MG63 (cell line): ENCODE measurements around the gene TNS4. TPM values are rescaled to one million over a fixed set of nuclear protein-coding genes. Genes with fewer than 3 reads are reported as not detected.

ENCODE experiments used
- DNase-seq: peaks from one replicate; pipeline ENCODE4 v3.0.0-alpha.2; 2020
- H3K27me3 ChIP-seq: fragments of 250-450 bp; sonication (Bioruptor Pico); 2 replicates; pipeline ENCODE4 v1.5.1; 2020; ENCODE audit warnings: mild to moderate bottlenecking, moderate library complexity
- H3K36me3 ChIP-seq: fragments of 250-450 bp; sonication (Bioruptor Pico); 2 replicates; pipeline ENCODE4 v1.5.1; 2020; ENCODE audit warnings: mild to moderate bottlenecking, moderate library complexity
- H3K4me3 ChIP-seq: fragments of 250-450 bp; sonication (Bioruptor Pico); 2 replicates; pipeline ENCODE4 v1.5.1; 2020; ENCODE audit warnings: mild to moderate bottlenecking, moderate library complexity
- H3K9me3 ChIP-seq: fragments of 250-450 bp; sonication (Bioruptor Pico); 2 replicates; pipeline ENCODE4 v1.5.1; 2020; ENCODE audit warnings: mild to moderate bottlenecking, moderate library complexity
- total RNA-seq: library from RNA; depleted of rRNA; stranded (reverse); fragments of >200 nt; shearing (Covaris generic); gene quantifications from 2 replicates; pipeline ENCODE4 v1.2.3, GENCODE V29; 2014; ENCODE audit warnings: low replicate concordance

The TNS4 gene
- total RNA-seq, 1 experiment from 2014 or later = not detected

- no peak for DNase-seq
- Histone ChIP-seq H3K9me3 (no peaks in the 10 kb centered on the region), H3K27me3 (no peaks in the 10 kb centered on the region)
Measured at GRCh38 chr17:40506786-40507185, 5.4 kb upstream of the TNS4 start.

GRCh38 chr17:40503154-40503553, 1.7 kb upstream of the TNS4 start:
- no peaks in the 10 kb centered on the region for H3K36me3 ChIP-seq
- no peak for DNase-seq
- H3K27me3 ChIP-seq = no peaks in the 10 kb centered on the region
- no peak overlapping the region for H3K4me3 ChIP-seq
- H3K9me3 ChIP-seq = no peaks in the 10 kb centered on the region

More at GRCh38 chr17:40506786-40507185, 5.4 kb upstream of the TNS4 start:
- Histone ChIP-seq H3K36me3 (no peaks in the 10 kb centered on the region), H3K4me3 (no peak overlapping the region)

GRCh38 chr17:40502716-40503115, 1.3 kb upstream of the TNS4 start:
- H3K9me3 ChIP-seq = no peaks in the 10 kb centered on the region
- H3K36me3 ChIP-seq = no peaks in the 10 kb centered on the region
- H3K27me3 ChIP-seq = no peaks in the 10 kb centered on the region
- DNase-seq = no peak
- H3K4me3 ChIP-seq = no peak overlapping the region

GRCh38 chr17:40500709-40501108, 714 bp downstream of the TNS4 start:
- DNase-seq = no peak
- Histone ChIP-seq H3K36me3 (no peaks in the 10 kb centered on the region), H3K9me3 (no peaks in the 10 kb centered on the region), H3K4me3 (no peak overlapping the region), H3K27me3 (no peaks in the 10 kb centered on the region)

- H3K9me3 ChIP-seq = no peaks in the 10 kb centered on the region
- no peak for DNase-seq
- H3K4me3 ChIP-seq = no peak overlapping the region
- H3K27me3 ChIP-seq = no peaks in the 10 kb centered on the region
- no peaks in the 10 kb centered on the region for H3K36me3 ChIP-seq
Measured at GRCh38 chr17:40500190-40500589, 1.2 kb downstream of the TNS4 start.

- Histone ChIP-seq H3K4me3 (no peak overlapping the region), H3K9me3 (no peaks in the 10 kb centered on the region), H3K36me3 (no peaks in the 10 kb centered on the region), H3K27me3 (no peaks in the 10 kb centered on the region)
- DNase-seq = peak; percentile 55
Measured at GRCh38 chr17:40499551-40500189, 1.8 kb downstream of the TNS4 start.

- Histone ChIP-seq H3K4me3 (no peak overlapping the region), H3K36me3 (no peaks in the 10 kb centered on the region), H3K9me3 (no peaks in the 10 kb centered on the region), H3K27me3 (no peaks in the 10 kb centered on the region)
- no peak for DNase-seq
Measured at GRCh38 chr17:40498281-40499084, 2.9 kb downstream of the TNS4 start.

GRCh38 chr17:40497695-40498094, 3.7 kb downstream of the TNS4 start:
- Histone ChIP-seq H3K9me3 (no peaks in the 10 kb centered on the region), H3K4me3 (no peak overlapping the region), H3K36me3 (no peaks in the 10 kb centered on the region), H3K27me3 (no peaks in the 10 kb centered on the region)
- DNase-seq = no peak

- no peak for DNase-seq
- no peaks in the 10 kb centered on the region for H3K9me3 ChIP-seq
- no peak overlapping the region for H3K4me3 ChIP-seq
- no peaks in the 10 kb centered on the region for H3K36me3 ChIP-seq
- no peaks in the 10 kb centered on the region for H3K27me3 ChIP-seq
Measured at GRCh38 chr17:40496634-40497420, 4.6 kb downstream of the TNS4 start.

- no peaks in the 10 kb centered on the region for H3K27me3 ChIP-seq
- H3K4me3 ChIP-seq = no peak overlapping the region
- DNase-seq = no peak
- no peaks in the 10 kb centered on the region for H3K9me3 ChIP-seq
- H3K36me3 ChIP-seq = no peaks in the 10 kb centered on the region
Measured at GRCh38 chr17:40496170-40496569, 5.3 kb downstream of the TNS4 start.

GRCh38 chr17:40495140-40495539, 6.3 kb downstream of the TNS4 start:
- no peak for DNase-seq
- Histone ChIP-seq H3K4me3 (no peak overlapping the region), H3K36me3 (no peaks in the 10 kb centered on the region), H3K27me3 (no peaks in the 10 kb centered on the region), H3K9me3 (no peaks in the 10 kb centered on the region)

GRCh38 chr17:40493697-40494096, 7.7 kb downstream of the TNS4 start:
- DNase-seq = peak; percentile 34
- H3K36me3 ChIP-seq = no peaks in the 10 kb centered on the region
- no peaks in the 10 kb centered on the region for H3K9me3 ChIP-seq
- no peak overlapping the region for H3K4me3 ChIP-seq
- H3K27me3 ChIP-seq = no peaks in the 10 kb centered on the region

- no peaks in the 10 kb centered on the region for H3K9me3 ChIP-seq
- H3K36me3 ChIP-seq = no peaks in the 10 kb centered on the region
- no peaks in the 10 kb centered on the region for H3K27me3 ChIP-seq
- no peak overlapping the region for H3K4me3 ChIP-seq
- DNase-seq = no peak
Measured at GRCh38 chr17:40491486-40491885, 9.9 kb downstream of the TNS4 start.

GRCh38 chr17:40490982-40491381, 10.4 kb downstream of the TNS4 start:
- no peaks in the 10 kb centered on the region for H3K36me3 ChIP-seq
- no peak for DNase-seq
- H3K9me3 ChIP-seq = no peaks in the 10 kb centered on the region
- H3K27me3 ChIP-seq = no peaks in the 10 kb centered on the region
- no peak overlapping the region for H3K4me3 ChIP-seq

GRCh38 chr17:40490289-40490853, 11.1 kb downstream of the TNS4 start:
- H3K27me3 ChIP-seq = no peaks in the 10 kb centered on the region
- no peaks in the 10 kb centered on the region for H3K9me3 ChIP-seq
- DNase-seq = peak; percentile 86
- H3K4me3 ChIP-seq = no peak overlapping the region
- no peaks in the 10 kb centered on the region for H3K36me3 ChIP-seq

GRCh38 chr17:40487371-40488020, 13.9 kb downstream of the TNS4 start:
- peak; percentile 69 for DNase-seq
- no peak overlapping the region for H3K4me3 ChIP-seq
- no peaks in the 10 kb centered on the region for H3K27me3 ChIP-seq
- H3K36me3 ChIP-seq = no peaks in the 10 kb centered on the region
- no peaks in the 10 kb centered on the region for H3K9me3 ChIP-seq
